Esophagus muscularis mucosa (tissue), 4 donors: ENCODE results near the gene SNUPN. TPM values are rescaled to one million over a fixed set of nuclear protein-coding genes. Genes with fewer than 3 reads are reported as not detected.
A peak's percentile ranks its signal among the peaks of the same experiment; 100 is the strongest.

Experiments used
- DNase-seq: peaks from one replicate; pipeline ENCODE4 v3.0.0-alpha.2; 2017; ENCODE audit errors: extremely low spot score
- H3K27ac ChIP-seq, 4 donors: fragments of 200-600 bp; sonication (generic); replicated peaks in 1 of 4; 1 replicate in 3 of 4; 2 replicates in 1 of 4; pipeline ENCODE4 v1.5.1; 2016 to 2019; ENCODE audit warnings: mild to moderate bottlenecking in 1 of 4
- H3K27me3 ChIP-seq, 4 donors: fragments of 200-600 bp; sonication (generic); one replicate each; pipeline versions ENCODE4 v1.5.1 to v1.6.0; 2016 to 2019
- H3K36me3 ChIP-seq, 4 donors: fragments of 200-600 bp; sonication (generic); one replicate each; pipeline ENCODE4 v1.5.1; 2016 to 2019
- H3K4me1 ChIP-seq, 4 donors: fragments of 200-600 bp; sonication (generic); one replicate each; pipeline ENCODE4 v1.5.1; 2016 to 2019
- H3K4me3 ChIP-seq, 4 donors: fragments of 200-600 bp; sonication (generic); 1 replicate in 2 of 4; 2 replicates in 2 of 4; pipeline ENCODE4 v1.5.1; 2016 to 2019; ENCODE audit warnings: mild to moderate bottlenecking in 4 of 4, moderate library complexity in 1 of 4
- H3K9me3 ChIP-seq, 4 donors: fragments of 200-600 bp; sonication (generic); 1 replicate in 3 of 4; 2 replicates in 1 of 4; pipeline ENCODE4 v1.5.1; 2016 to 2019
- CTCF ChIP-seq, 3 experiments: fragments of 200-600 bp in 2 of 3; fragments of 450-650 bp in 1 of 3; sonication (generic) in 2 of 3; IDR thresholded peaks; one replicate each; pipeline ENCODE4 v1.5.1; 2017 to 2019; ENCODE audit warnings: antibody characterized with exemption in 3 of 3, mild to moderate bottlenecking in 2 of 3, moderate library complexity in 1 of 3
- EP300 ChIP-seq: sonication (generic); formaldehyde crosslinking; IDR thresholded peaks from one replicate; pipeline ENCODE4 v1.6.1; 2017; ENCODE audit warnings: antibody characterized with exemption
- POLR2A ChIP-seq: fragments of 450-650 bp; IDR thresholded peaks from one replicate; pipeline ENCODE4 v1.6.1; 2017; ENCODE audit warnings: antibody characterized with exemption, moderate library complexity, mild to moderate bottlenecking, low read depth
- POLR2AphosphoS5 ChIP-seq, 2 donors: sonication (generic); formaldehyde crosslinking; IDR thresholded peaks; one replicate each; pipeline ENCODE4 v1.6.1; 2017; ENCODE audit warnings: antibody characterized with exemption in 2 of 2
- WGBS: methylation state at CpG from one replicate; pipeline ENCODE4 v1.1.5; 2018; 5-methylcytosine and 5-hydroxymethylcytosine counted together
- intact Hi-C: fragments of 100-400 bp; cut with DNase I; formaldehyde crosslinking; loops from one replicate; pipeline ENCODE4 v1.15.1; 2023
- total RNA-seq, 4 donors: library from RNA; depleted of rRNA; stranded (reverse); fragments of >200 nt; gene quantifications; one replicate each; pipeline versions ENCODE4 v1.1.0 to v1.2.1, GENCODE V29; 2016

SNUPN gene
- total RNA-seq, 4 donors from 2014 or later = 16.6 to 23.4 (median 18.8) TPM

GRCh38 chr15:75606711-75607699 is 18.5 kb downstream of the SNUPN start:
- Histone ChIP-seq H3K4me3 (no peak overlapping the region), H3K4me1 (no peaks in the 10 kb centered on the region), H3K9me3 (no peaks in the 10 kb centered on the region), H3K27me3 (no peaks in the 10 kb centered on the region), H3K36me3 (peaks cover 33 to 97% (median 92%) of the 10 kb centered on the region in 4 donors), H3K27ac (no peak overlapping the region)
- TF ChIP-seq CTCF (IDR thresholded peaks at IDR 0.05) (no peak), POLR2AphosphoS5 (IDR thresholded peaks at IDR 0.05) (no peak), POLR2A (no peak), EP300 (no peak)
- DNase-seq = no peak
- intact Hi-C loops = no loop called here
- WGBS = 71% methylated on average over 6 of the region's 6 CpGs

GRCh38 chr15:75606026-75606425 is 19.5 kb downstream of the SNUPN start:
- H3K9me3 ChIP-seq = no peaks in the 10 kb centered on the region
- H3K36me3 ChIP-seq = peaks cover 33 to 98% (median 89%) of the 10 kb centered on the region in 4 donors
- H3K4me1 ChIP-seq = no peaks in the 10 kb centered on the region
- no peak overlapping the region for H3K4me3 ChIP-seq
- TF ChIP-seq CTCF (IDR thresholded peaks at IDR 0.05) = no peak
- TF ChIP-seq POLR2A = no peak
- TF ChIP-seq EP300 = no peak
- TF ChIP-seq POLR2AphosphoS5 (IDR thresholded peaks at IDR 0.05) = no peak
- no peak for DNase-seq
- intact Hi-C loops = no loop called here
- 91% methylated on average over 8 of the region's 8 CpGs for WGBS
- no peaks in the 10 kb centered on the region for H3K27me3 ChIP-seq
- H3K27ac ChIP-seq = no peak overlapping the region

GRCh38 chr15:75599401-75599800 is 26.1 kb downstream of the SNUPN start:
- intact Hi-C loops = no loop called here
- Histone ChIP-seq H3K4me1 (peaks cover 0 to 15% (median 7%) of the 10 kb centered on the region in 4 donors), H3K9me3 (no peaks in the 10 kb centered on the region), H3K27ac (peak overlapping the region in 1 of 4 donors; percentile 41), H3K36me3 (peaks cover 13 to 98% (median 81%) of the 10 kb centered on the region in 4 donors), H3K27me3 (no peaks in the 10 kb centered on the region), H3K4me3 (no peak overlapping the region)
- TF ChIP-seq CTCF (IDR thresholded peaks at IDR 0.05) (no peak), POLR2AphosphoS5 (IDR thresholded peaks at IDR 0.05) (no peak), POLR2A (no peak), EP300 (no peak)
- DNase-seq = no peak
- 32% methylated on average over 2 of the region's 2 CpGs for WGBS

- WGBS = 95% methylated on average over 4 of the region's 4 CpGs
- H3K4me1 ChIP-seq = peaks cover 0 to 15% (median 7%) of the 10 kb centered on the region in 4 donors
- DNase-seq = no peak
- H3K27ac ChIP-seq = peak overlapping the region in 1 of 4 donors; percentile 1
- H3K36me3 ChIP-seq = peaks cover 13 to 98% (median 73%) of the 10 kb centered on the region in 4 donors
- no peak overlapping the region for H3K4me3 ChIP-seq
- intact Hi-C loops = no loop called here
- no peaks in the 10 kb centered on the region for H3K27me3 ChIP-seq
- H3K9me3 ChIP-seq = no peaks in the 10 kb centered on the region
- TF ChIP-seq POLR2A = no peak
- TF ChIP-seq EP300 = no peak
- no peak for TF ChIP-seq POLR2AphosphoS5 (IDR thresholded peaks at IDR 0.05)
- no peak for TF ChIP-seq CTCF (IDR thresholded peaks at IDR 0.05)
Measured at GRCh38 chr15:75598361-75598760, 27.2 kb downstream of the SNUPN start.
